ENCODE measurements around the gene NYNRIN.

DNA sequence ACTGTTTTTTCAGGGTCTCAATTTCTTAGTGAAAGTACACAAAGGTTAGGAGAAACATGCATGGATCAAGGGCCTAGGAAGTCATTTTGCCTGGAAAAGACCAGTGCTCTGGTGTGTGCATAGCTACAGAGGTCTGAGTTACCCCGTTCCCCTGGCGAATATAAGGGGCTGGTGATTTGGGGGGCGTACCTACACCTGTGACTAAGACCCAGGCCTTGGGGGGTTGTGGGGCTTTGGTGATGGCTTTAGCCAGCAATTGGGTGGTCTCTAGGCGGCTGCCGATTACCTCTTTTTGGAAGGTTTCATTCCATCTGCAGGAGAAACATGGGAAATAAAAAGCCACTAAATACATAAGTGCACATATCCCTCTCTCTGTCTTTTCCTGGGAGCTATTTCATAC lies 42.7 kb downstream of the NYNRIN start:
- TF ChIP-seq, protein P1, sequence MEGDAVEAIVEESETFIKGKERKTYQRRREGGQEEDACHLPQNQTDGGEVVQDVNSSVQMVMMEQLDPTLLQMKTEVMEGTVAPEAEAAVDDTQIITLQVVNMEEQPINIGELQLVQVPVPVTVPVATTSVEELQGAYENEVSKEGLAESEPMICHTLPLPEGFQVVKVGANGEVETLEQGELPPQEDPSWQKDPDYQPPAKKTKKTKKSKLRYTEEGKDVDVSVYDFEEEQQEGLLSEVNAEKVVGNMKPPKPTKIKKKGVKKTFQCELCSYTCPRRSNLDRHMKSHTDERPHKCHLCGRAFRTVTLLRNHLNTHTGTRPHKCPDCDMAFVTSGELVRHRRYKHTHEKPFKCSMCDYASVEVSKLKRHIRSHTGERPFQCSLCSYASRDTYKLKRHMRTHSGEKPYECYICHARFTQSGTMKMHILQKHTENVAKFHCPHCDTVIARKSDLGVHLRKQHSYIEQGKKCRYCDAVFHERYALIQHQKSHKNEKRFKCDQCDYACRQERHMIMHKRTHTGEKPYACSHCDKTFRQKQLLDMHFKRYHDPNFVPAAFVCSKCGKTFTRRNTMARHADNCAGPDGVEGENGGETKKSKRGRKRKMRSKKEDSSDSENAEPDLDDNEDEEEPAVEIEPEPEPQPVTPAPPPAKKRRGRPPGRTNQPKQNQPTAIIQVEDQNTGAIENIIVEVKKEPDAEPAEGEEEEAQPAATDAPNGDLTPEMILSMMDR (conservative IDR thresholded peaks at IDR 0.05; ENCODE audit: low read depth in 2 of 2) = no peak
- TF ChIP-seq EZH2 (IDR thresholded peaks at IDR 0.05; ENCODE audit: low read depth, unreplicated experiment) (no peak), EZH2phosphoT487 (IDR thresholded peaks at IDR 0.05; ENCODE audit: unreplicated experiment) (no peak), ZNF331 (CRISPR knock-in tag; IDR thresholded peaks at IDR 0.05; ENCODE audit: low read depth) (no peak), POLR2AphosphoS5 (IDR thresholded peaks at IDR 0.05; ENCODE audit: low read depth) (no peak), JUNB (IDR thresholded peaks at IDR 0.05; ENCODE audit: unreplicated experiment) (no peak), CREB1 (CRISPR knock-in tag; IDR thresholded peaks at IDR 0.05; ENCODE audit: low read depth) (no peak), STAT1 (IDR thresholded peaks at IDR 0.05; ENCODE audit: unreplicated experiment) (no peak), NANOG (IDR thresholded peaks at IDR 0.05; ENCODE audit: borderline replicate concordance) (no peak), ZNF114 (CRISPR knock-in tag; IDR thresholded peaks at IDR 0.05) (no peak)
- TF ChIP-seq, protein P2, sequence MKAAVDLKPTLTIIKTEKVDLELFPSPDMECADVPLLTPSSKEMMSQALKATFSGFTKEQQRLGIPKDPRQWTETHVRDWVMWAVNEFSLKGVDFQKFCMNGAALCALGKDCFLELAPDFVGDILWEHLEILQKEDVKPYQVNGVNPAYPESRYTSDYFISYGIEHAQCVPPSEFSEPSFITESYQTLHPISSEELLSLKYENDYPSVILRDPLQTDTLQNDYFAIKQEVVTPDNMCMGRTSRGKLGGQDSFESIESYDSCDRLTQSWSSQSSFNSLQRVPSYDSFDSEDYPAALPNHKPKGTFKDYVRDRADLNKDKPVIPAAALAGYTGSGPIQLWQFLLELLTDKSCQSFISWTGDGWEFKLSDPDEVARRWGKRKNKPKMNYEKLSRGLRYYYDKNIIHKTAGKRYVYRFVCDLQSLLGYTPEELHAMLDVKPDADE (IDR thresholded peaks at IDR 0.05) = no peak
- TF ChIP-seq, protein P3, sequence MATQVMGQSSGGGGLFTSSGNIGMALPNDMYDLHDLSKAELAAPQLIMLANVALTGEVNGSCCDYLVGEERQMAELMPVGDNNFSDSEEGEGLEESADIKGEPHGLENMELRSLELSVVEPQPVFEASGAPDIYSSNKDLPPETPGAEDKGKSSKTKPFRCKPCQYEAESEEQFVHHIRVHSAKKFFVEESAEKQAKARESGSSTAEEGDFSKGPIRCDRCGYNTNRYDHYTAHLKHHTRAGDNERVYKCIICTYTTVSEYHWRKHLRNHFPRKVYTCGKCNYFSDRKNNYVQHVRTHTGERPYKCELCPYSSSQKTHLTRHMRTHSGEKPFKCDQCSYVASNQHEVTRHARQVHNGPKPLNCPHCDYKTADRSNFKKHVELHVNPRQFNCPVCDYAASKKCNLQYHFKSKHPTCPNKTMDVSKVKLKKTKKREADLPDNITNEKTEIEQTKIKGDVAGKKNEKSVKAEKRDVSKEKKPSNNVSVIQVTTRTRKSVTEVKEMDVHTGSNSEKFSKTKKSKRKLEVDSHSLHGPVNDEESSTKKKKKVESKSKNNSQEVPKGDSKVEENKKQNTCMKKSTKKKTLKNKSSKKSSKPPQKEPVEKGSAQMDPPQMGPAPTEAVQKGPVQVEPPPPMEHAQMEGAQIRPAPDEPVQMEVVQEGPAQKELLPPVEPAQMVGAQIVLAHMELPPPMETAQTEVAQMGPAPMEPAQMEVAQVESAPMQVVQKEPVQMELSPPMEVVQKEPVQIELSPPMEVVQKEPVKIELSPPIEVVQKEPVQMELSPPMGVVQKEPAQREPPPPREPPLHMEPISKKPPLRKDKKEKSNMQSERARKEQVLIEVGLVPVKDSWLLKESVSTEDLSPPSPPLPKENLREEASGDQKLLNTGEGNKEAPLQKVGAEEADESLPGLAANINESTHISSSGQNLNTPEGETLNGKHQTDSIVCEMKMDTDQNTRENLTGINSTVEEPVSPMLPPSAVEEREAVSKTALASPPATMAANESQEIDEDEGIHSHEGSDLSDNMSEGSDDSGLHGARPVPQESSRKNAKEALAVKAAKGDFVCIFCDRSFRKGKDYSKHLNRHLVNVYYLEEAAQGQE (IDR thresholded peaks at IDR 0.05; ENCODE audit: unreplicated experiment) = no peak
- TF ChIP-seq, protein P4, sequence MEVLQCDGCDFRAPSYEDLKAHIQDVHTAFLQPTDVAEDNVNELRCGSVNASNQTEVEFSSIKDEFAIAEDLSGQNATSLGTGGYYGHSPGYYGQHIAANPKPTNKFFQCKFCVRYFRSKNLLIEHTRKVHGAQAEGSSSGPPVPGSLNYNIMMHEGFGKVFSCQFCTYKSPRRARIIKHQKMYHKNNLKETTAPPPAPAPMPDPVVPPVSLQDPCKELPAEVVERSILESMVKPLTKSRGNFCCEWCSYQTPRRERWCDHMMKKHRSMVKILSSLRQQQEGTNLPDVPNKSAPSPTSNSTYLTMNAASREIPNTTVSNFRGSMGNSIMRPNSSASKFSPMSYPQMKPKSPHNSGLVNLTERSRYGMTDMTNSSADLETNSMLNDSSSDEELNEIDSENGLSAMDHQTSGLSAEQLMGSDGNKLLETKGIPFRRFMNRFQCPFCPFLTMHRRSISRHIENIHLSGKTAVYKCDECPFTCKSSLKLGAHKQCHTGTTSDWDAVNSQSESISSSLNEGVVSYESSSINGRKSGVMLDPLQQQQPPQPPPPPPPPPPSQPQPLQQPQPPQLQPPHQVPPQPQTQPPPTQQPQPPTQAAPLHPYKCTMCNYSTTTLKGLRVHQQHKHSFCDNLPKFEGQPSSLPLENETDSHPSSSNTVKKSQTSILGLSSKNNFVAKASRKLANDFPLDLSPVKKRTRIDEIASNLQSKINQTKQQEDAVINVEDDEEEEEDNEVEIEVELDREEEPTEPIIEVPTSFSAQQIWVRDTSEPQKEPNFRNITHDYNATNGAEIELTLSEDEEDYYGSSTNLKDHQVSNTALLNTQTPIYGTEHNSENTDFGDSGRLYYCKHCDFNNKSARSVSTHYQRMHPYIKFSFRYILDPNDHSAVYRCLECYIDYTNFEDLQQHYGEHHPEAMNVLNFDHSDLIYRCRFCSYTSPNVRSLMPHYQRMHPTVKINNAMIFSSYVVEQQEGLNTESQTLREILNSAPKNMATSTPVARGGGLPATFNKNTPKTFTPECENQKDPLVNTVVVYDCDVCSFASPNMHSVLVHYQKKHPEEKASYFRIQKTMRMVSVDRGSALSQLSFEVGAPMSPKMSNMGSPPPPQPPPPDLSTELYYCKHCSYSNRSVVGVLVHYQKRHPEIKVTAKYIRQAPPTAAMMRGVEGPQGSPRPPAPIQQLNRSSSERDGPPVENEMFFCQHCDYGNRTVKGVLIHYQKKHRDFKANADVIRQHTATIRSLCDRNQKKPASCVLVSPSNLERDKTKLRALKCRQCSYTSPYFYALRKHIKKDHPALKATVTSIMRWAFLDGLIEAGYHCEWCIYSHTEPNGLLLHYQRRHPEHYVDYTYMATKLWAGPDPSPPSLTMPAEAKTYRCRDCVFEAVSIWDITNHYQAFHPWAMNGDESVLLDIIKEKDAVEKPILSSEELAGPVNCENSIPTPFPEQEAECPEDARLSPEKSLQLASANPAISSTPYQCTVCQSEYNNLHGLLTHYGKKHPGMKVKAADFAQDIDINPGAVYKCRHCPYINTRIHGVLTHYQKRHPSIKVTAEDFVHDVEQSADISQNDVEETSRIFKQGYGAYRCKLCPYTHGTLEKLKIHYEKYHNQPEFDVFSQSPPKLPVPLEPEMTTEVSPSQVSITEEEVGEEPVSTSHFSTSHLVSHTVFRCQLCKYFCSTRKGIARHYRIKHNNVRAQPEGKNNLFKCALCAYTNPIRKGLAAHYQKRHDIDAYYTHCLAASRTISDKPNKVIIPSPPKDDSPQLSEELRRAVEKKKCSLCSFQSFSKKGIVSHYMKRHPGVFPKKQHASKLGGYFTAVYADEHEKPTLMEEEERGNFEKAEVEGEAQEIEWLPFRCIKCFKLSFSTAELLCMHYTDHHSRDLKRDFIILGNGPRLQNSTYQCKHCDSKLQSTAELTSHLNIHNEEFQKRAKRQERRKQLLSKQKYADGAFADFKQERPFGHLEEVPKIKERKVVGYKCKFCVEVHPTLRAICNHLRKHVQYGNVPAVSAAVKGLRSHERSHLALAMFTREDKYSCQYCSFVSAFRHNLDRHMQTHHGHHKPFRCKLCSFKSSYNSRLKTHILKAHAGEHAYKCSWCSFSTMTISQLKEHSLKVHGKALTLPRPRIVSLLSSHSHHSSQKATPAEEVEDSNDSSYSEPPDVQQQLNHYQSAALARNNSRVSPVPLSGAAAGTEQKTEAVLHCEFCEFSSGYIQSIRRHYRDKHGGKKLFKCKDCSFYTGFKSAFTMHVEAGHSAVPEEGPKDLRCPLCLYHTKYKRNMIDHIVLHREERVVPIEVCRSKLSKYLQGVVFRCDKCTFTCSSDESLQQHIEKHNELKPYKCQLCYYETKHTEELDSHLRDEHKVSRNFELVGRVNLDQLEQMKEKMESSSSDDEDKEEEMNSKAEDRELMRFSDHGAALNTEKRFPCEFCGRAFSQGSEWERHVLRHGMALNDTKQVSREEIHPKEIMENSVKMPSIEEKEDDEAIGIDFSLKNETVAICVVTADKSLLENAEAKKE (CRISPR knock-in tag; IDR thresholded peaks at IDR 0.05) = no peak

Measured in GM23338 (cell line).